ENCODE data around the gene ZFAND6.

- TF ChIP-seq CTCF (IDR thresholded peaks at IDR 0.05) = no peak
- no peak for TF ChIP-seq ZFX (IDR thresholded peaks at IDR 0.05; ENCODE audit: borderline replicate concordance)
Measured at GRCh38 chr15:80105193-80105592, 45.7 kb downstream of the ZFAND6 start.
